ENCODE measurements around the gene SLC38A2. TPM values are rescaled to one million over a fixed set of nuclear protein-coding genes. Genes with fewer than 3 reads are reported as not detected.

The SLC38A2 gene
- polyA plus RNA-seq, 1 donor from 2014 or later, result 143 TPM

GRCh38 chr12:46385438-46385837 is 12.9 kb upstream of the SLC38A2 start:
- H3K4me3 ChIP-seq (ENCODE audit: low read length), result no peak overlapping the region
- no peaks in the 10 kb centered on the region for H3K27me3 ChIP-seq (ENCODE audit: insufficient read depth, low read depth, low read length)
- H3K36me3 ChIP-seq (ENCODE audit: insufficient read depth, low read length), result no peaks in the 10 kb centered on the region
- H3K9ac ChIP-seq (ENCODE audit: low read length), result no peak overlapping the region
- H2AFZ ChIP-seq (ENCODE audit: low read depth, low read length), result no peak overlapping the region
- H3K79me2 ChIP-seq (replicated peaks; ENCODE audit: insufficient read depth, low read length), result no peaks in the 10 kb centered on the region
- peaks cover 4% of the 10 kb centered on the region for H3F3A ChIP-seq (ENCODE audit: insufficient read depth, low read length, poor library complexity, severe bottlenecking)
- no peaks in the 10 kb centered on the region for H3K9me2 ChIP-seq (ENCODE audit: insufficient read depth, low read length)
- no peak overlapping the region for H3K4me2 ChIP-seq (ENCODE audit: low read length)
- TF ChIP-seq TAF1 (IDR thresholded peaks at IDR 0.05; ENCODE audit: low read depth), result no peak
- TF ChIP-seq POLR2AphosphoS5 (IDR thresholded peaks at IDR 0.05), result no peak
- TF ChIP-seq MXI1 (conservative IDR thresholded peaks at IDR 0.05; ENCODE audit: poor library complexity, severe bottlenecking), result no peak
- TF ChIP-seq EP300 (conservative IDR thresholded peaks at IDR 0.05; ENCODE audit: poor library complexity, severe bottlenecking), result no peak
- no peak for TF ChIP-seq CTCF (IDR thresholded peaks at IDR 0.05; ENCODE audit: poor library complexity, severe bottlenecking)
- TF ChIP-seq REST (IDR thresholded peaks at IDR 0.05; ENCODE audit: borderline replicate concordance), result no peak
- no peak for TF ChIP-seq EZH2 (IDR thresholded peaks at IDR 0.05; ENCODE audit: borderline replicate concordance, insufficient read depth, low read length, poor library complexity, severe bottlenecking)
- TF ChIP-seq SMC3 (conservative IDR thresholded peaks at IDR 0.05; ENCODE audit: poor library complexity), result no peak
- no peak for TF ChIP-seq RAD21 (conservative IDR thresholded peaks at IDR 0.05)
- H4K20me1 ChIP-seq (ENCODE audit: insufficient read depth), result no peaks in the 10 kb centered on the region
- H3K27ac ChIP-seq (ENCODE audit: low read length), result no peak overlapping the region
- H3K9me3 ChIP-seq (ENCODE audit: low read length), result no peaks in the 10 kb centered on the region

- Histone ChIP-seq H3K79me2 (replicated peaks; ENCODE audit: insufficient read depth, low read length) (no peaks in the 10 kb centered on the region), H3K9me3 (ENCODE audit: low read length) (no peaks in the 10 kb centered on the region), H2AFZ (ENCODE audit: low read depth, low read length) (peak overlapping the region; percentile 97), H3K4me2 (ENCODE audit: low read length) (peak overlapping the region; percentile 74), H3K4me3 (ENCODE audit: low read length) (peak overlapping the region; percentile 94), H3K36me3 (ENCODE audit: insufficient read depth, low read length) (no peaks in the 10 kb centered on the region), H4K20me1 (ENCODE audit: insufficient read depth) (no peaks in the 10 kb centered on the region), H3F3A (ENCODE audit: insufficient read depth, low read length, poor library complexity, severe bottlenecking) (peaks cover 4% of the 10 kb centered on the region), H3K27me3 (ENCODE audit: insufficient read depth, low read depth, low read length) (no peaks in the 10 kb centered on the region), H3K27ac (ENCODE audit: low read length) (peak overlapping the region; percentile 98), H3K9ac (ENCODE audit: low read length) (peak overlapping the region; percentile 99), H3K9me2 (ENCODE audit: insufficient read depth, low read length) (no peaks in the 10 kb centered on the region)
- TF ChIP-seq SMC3 (conservative IDR thresholded peaks at IDR 0.05; ENCODE audit: poor library complexity) (no peak), CTCF (IDR thresholded peaks at IDR 0.05; ENCODE audit: poor library complexity, severe bottlenecking) (no peak), TAF1 (IDR thresholded peaks at IDR 0.05; ENCODE audit: low read depth) (no peak), POLR2AphosphoS5 (IDR thresholded peaks at IDR 0.05) (no peak), EZH2 (IDR thresholded peaks at IDR 0.05; ENCODE audit: borderline replicate concordance, insufficient read depth, low read length, poor library complexity, severe bottlenecking) (no peak), EP300 (conservative IDR thresholded peaks at IDR 0.05; ENCODE audit: poor library complexity, severe bottlenecking) (no peak), MXI1 (conservative IDR thresholded peaks at IDR 0.05; ENCODE audit: poor library complexity, severe bottlenecking) (no peak), RAD21 (conservative IDR thresholded peaks at IDR 0.05) (no peak), REST (IDR thresholded peaks at IDR 0.05; ENCODE audit: borderline replicate concordance) (no peak)
Measured at GRCh38 chr12:46384451-46385309, 12.1 kb upstream of the SLC38A2 start.
